ENCODE data around the gene TRIOBP. TPM values are rescaled to one million over a fixed set of nuclear protein-coding genes. Genes with fewer than 3 reads are reported as not detected.

Gene TRIOBP
- total RNA-seq, 1 experiment from 2014 or later, result 274 TPM

GRCh38 chr22:37806409-37807333 lies 109.8 kb downstream of the TRIOBP start:
- in situ Hi-C loops (cut with HindIII; ENCODE audit: low pct_unique_long_range_greater_than_20kb, low sequenced_read_pairs), result no loop called here
- DNase-seq (ENCODE audit: low read depth), result no peak

GRCh38 chr22:37807410-37808293 lies 110.8 kb downstream of the TRIOBP start, which contains the start of gene GCAT:
TSS of gene GCAT (plus strand) at chr22:37807934. CDS start at chr22:37807968, 34 bp downstream.
- in situ Hi-C loops (cut with HindIII; ENCODE audit: low pct_unique_long_range_greater_than_20kb, low sequenced_read_pairs), result no loop called here
- DNase-seq (ENCODE audit: low read depth), result peak; percentile 94

- in situ Hi-C loops (cut with HindIII; ENCODE audit: low pct_unique_long_range_greater_than_20kb, low sequenced_read_pairs), result no loop called here
- no peak for DNase-seq (ENCODE audit: low read depth)
Measured at GRCh38 chr22:37808294-37808657, 111.4 kb downstream of the TRIOBP start.

- in situ Hi-C loops (cut with HindIII; ENCODE audit: low pct_unique_long_range_greater_than_20kb, low sequenced_read_pairs), result no loop called here
Measured at GRCh38 chr22:37809672-37810333, 113.0 kb downstream of the TRIOBP start.

GRCh38 chr22:37811867-37812266 lies 115.0 kb downstream of the TRIOBP start:
- in situ Hi-C loops (cut with HindIII; ENCODE audit: low pct_unique_long_range_greater_than_20kb, low sequenced_read_pairs), result no loop called here
- DNase-seq (ENCODE audit: low read depth), result no peak

More at GRCh38 chr22:37809672-37810333, 113.0 kb downstream of the TRIOBP start:
- no peak for DNase-seq (ENCODE audit: low read depth)

GRCh38 chr22:37812869-37813678 lies 116.2 kb downstream of the TRIOBP start:
- DNase-seq (ENCODE audit: low read depth), result no peak
- in situ Hi-C loops (cut with HindIII; ENCODE audit: low pct_unique_long_range_greater_than_20kb, low sequenced_read_pairs), result no loop called here

GRCh38 chr22:37815593-37815992 lies 118.7 kb downstream of the TRIOBP start:
- no peak for DNase-seq (ENCODE audit: low read depth)
- in situ Hi-C loops (cut with HindIII; ENCODE audit: low pct_unique_long_range_greater_than_20kb, low sequenced_read_pairs), result no loop called here

GRCh38 chr22:37816543-37817180 lies 119.8 kb downstream of the TRIOBP start:
- in situ Hi-C loops (cut with HindIII; ENCODE audit: low pct_unique_long_range_greater_than_20kb, low sequenced_read_pairs), result no loop called here
- DNase-seq (ENCODE audit: low read depth), result no peak

GRCh38 chr22:37817705-37818408 lies 121.0 kb downstream of the TRIOBP start:
- peak; percentile 75 for DNase-seq (ENCODE audit: low read depth)
- in situ Hi-C loops (cut with HindIII; ENCODE audit: low pct_unique_long_range_greater_than_20kb, low sequenced_read_pairs), result no loop called here

GRCh38 chr22:37818409-37819104 lies 121.7 kb downstream of the TRIOBP start:
- in situ Hi-C loops (cut with HindIII; ENCODE audit: low pct_unique_long_range_greater_than_20kb, low sequenced_read_pairs), result no loop called here
- no peak for DNase-seq (ENCODE audit: low read depth)

GRCh38 chr22:37819105-37819433 lies 122.2 kb downstream of the TRIOBP start:
- DNase-seq (ENCODE audit: low read depth), result no peak
- in situ Hi-C loops (cut with HindIII; ENCODE audit: low pct_unique_long_range_greater_than_20kb, low sequenced_read_pairs), result no loop called here

- in situ Hi-C loops (cut with HindIII; ENCODE audit: low pct_unique_long_range_greater_than_20kb, low sequenced_read_pairs), result no loop called here
- DNase-seq (ENCODE audit: low read depth), result no peak
Measured at GRCh38 chr22:37820350-37820749, 123.5 kb downstream of the TRIOBP start.

GRCh38 chr22:37822079-37822833 lies 125.4 kb downstream of the TRIOBP start:
- no peak for DNase-seq (ENCODE audit: low read depth)
- in situ Hi-C loops (cut with HindIII; ENCODE audit: low pct_unique_long_range_greater_than_20kb, low sequenced_read_pairs), result no loop called here

- in situ Hi-C loops (cut with HindIII; ENCODE audit: low pct_unique_long_range_greater_than_20kb, low sequenced_read_pairs), result no loop called here
- no peak for DNase-seq (ENCODE audit: low read depth)
Measured at GRCh38 chr22:37823134-37823985, 126.5 kb downstream of the TRIOBP start, which contains the start of gene GALR3. TSS of gene GALR3 (plus strand) at chr22:37823382. CDS start at chr22:37823407, 25 bp downstream.
